ENCODE data around the gene TET3. TPM values are rescaled to one million over a fixed set of nuclear protein-coding genes. Genes with fewer than 3 reads are reported as not detected.

Gene TET3
- total RNA-seq, 2 donors from 2014 or later = 23.5 to 26.3 TPM

- Histone ChIP-seq H3K9me3 (ENCODE audit: control insufficient read depth, low read length) (peaks cover 8% of the 10 kb centered on the region), H3K27ac (ENCODE audit: low read depth, low read length) (no peak overlapping the region), H3K27me3 (ENCODE audit: control insufficient read depth, insufficient read depth, low read length, poor library complexity, severe bottlenecking) (no peaks in the 10 kb centered on the region), H3K9ac (ENCODE audit: extremely low read depth, low read length, poor library complexity, severe bottlenecking) (no peak overlapping the region), H3K36me3 (ENCODE audit: control insufficient read depth, insufficient read depth, low read length) (peaks cover 1% of the 10 kb centered on the region), H3K4me3 (ENCODE audit: low read length) (no peak overlapping the region), H3K4me1 (ENCODE audit: control insufficient read depth, insufficient read depth, low read length) (no peaks in the 10 kb centered on the region)
- H3K27me3 Mint-ChIP-seq (ENCODE audit: insufficient read depth) = peaks cover under 1% of the 10 kb centered on the region
- H3K36me3 Mint-ChIP-seq (ENCODE audit: low read depth) = peaks cover 9% of the 10 kb centered on the region
- peaks cover 11% of the 10 kb centered on the region for H3K4me1 Mint-ChIP-seq
- TF ChIP-seq CTCF (conservative IDR thresholded peaks at IDR 0.05) = no peak
- 83% methylated on average over 2 of the region's 2 CpGs for WGBS, 2 experiments (ENCODE audit: insufficient coverage in 1 of 2, insufficient read length in 1 of 2)
- H3K4me3 Mint-ChIP-seq = no peak overlapping the region
- DNase-seq = no peak
- H3K27ac Mint-ChIP-seq = no peak overlapping the region
- peaks cover 5% of the 10 kb centered on the region for H3K9me3 Mint-ChIP-seq
Observed at GRCh38 chr2:73964223-73964622, 20.5 kb upstream of the TET3 start.

- Histone ChIP-seq H3K4me1 (ENCODE audit: control insufficient read depth, insufficient read depth, low read length) (no peaks in the 10 kb centered on the region), H3K27ac (ENCODE audit: low read depth, low read length) (no peak overlapping the region), H3K4me3 (ENCODE audit: low read length) (no peak overlapping the region), H3K9ac (ENCODE audit: extremely low read depth, low read length, poor library complexity, severe bottlenecking) (no peak overlapping the region), H3K9me3 (ENCODE audit: control insufficient read depth, low read length) (peaks cover 8% of the 10 kb centered on the region), H3K36me3 (ENCODE audit: control insufficient read depth, insufficient read depth, low read length) (no peaks in the 10 kb centered on the region), H3K27me3 (ENCODE audit: control insufficient read depth, insufficient read depth, low read length, poor library complexity, severe bottlenecking) (no peaks in the 10 kb centered on the region)
- no peak for TF ChIP-seq CTCF (conservative IDR thresholded peaks at IDR 0.05)
- Mint-ChIP-seq H3K27me3 (ENCODE audit: insufficient read depth) (peaks cover 4% of the 10 kb centered on the region), H3K9me3 (peaks cover 5% of the 10 kb centered on the region), H3K27ac (no peak overlapping the region), H3K36me3 (ENCODE audit: low read depth) (peaks cover 3% of the 10 kb centered on the region), H3K4me1 (peaks cover 5% of the 10 kb centered on the region), H3K4me3 (no peak overlapping the region)
- DNase-seq = no peak
- 96 to 97% methylated on average over 3 of the region's 3 CpGs for WGBS, 2 experiments (ENCODE audit: insufficient coverage in 1 of 2, insufficient read length in 1 of 2)
Observed at GRCh38 chr2:73965053-73965452, 19.7 kb upstream of the TET3 start.

- no peak overlapping the region for H3K4me3 ChIP-seq (ENCODE audit: low read length)
- H3K4me3 Mint-ChIP-seq = no peak overlapping the region
- H3K36me3 ChIP-seq (ENCODE audit: control insufficient read depth, insufficient read depth, low read length) = no peaks in the 10 kb centered on the region
- H3K27me3 ChIP-seq (ENCODE audit: control insufficient read depth, insufficient read depth, low read length, poor library complexity, severe bottlenecking) = no peaks in the 10 kb centered on the region
- H3K27ac Mint-ChIP-seq = no peak overlapping the region
- no peak for DNase-seq
- H3K9ac ChIP-seq (ENCODE audit: extremely low read depth, low read length, poor library complexity, severe bottlenecking) = no peak overlapping the region
- H3K27me3 Mint-ChIP-seq (ENCODE audit: insufficient read depth) = peaks cover 7% of the 10 kb centered on the region
- no peak for TF ChIP-seq CTCF (conservative IDR thresholded peaks at IDR 0.05)
- no peaks in the 10 kb centered on the region for H3K36me3 Mint-ChIP-seq (ENCODE audit: low read depth)
- H3K9me3 Mint-ChIP-seq = no peaks in the 10 kb centered on the region
- no peaks in the 10 kb centered on the region for H3K9me3 ChIP-seq (ENCODE audit: control insufficient read depth, low read length)
- H3K4me1 Mint-ChIP-seq = peaks cover 13% of the 10 kb centered on the region
- H3K4me1 ChIP-seq (ENCODE audit: control insufficient read depth, insufficient read depth, low read length) = no peaks in the 10 kb centered on the region
- 88% methylated on average over 8 of the region's 8 CpGs; no CpG with 5 or more reads in 1 of the 2 experiments for WGBS, 2 experiments (ENCODE audit: insufficient coverage in 1 of 2, insufficient read length in 1 of 2)
- H3K27ac ChIP-seq (ENCODE audit: low read depth, low read length) = no peak overlapping the region
Observed at GRCh38 chr2:73968357-73968937, 16.3 kb upstream of the TET3 start.
